ENCODE measurements around the gene CAST. TPM values are rescaled to one million over a fixed set of nuclear protein-coding genes. Genes with fewer than 3 reads are reported as not detected.

CAST gene
- total RNA-seq, 1 experiment from 2014 or later = 418 TPM

DNA sequence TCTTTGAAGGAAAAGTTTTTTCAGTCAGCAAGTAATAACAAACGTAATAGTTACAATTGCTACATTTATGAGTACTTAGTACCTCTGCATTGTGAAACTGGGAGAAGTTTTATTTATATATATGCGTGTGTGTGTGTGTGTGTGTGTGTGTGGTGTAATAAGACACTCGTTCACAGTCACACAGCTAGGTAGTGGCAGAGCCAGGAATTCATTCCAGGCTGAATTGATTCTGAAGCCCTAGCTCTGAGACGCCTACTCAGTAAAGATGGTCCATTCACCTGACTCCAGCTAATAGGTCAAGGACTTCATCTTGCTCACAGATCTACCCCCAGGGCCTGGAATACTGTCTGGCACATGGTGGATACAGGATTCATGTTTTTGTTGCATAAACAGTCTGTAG lies 13.6 kb upstream of the CAST start:
- Histone ChIP-seq H3K27me3 (replicated peaks; ENCODE audit: control insufficient read depth, insufficient read depth, low read length) (no peaks in the 10 kb centered on the region), H3K4me1 (peaks cover 35% of the 10 kb centered on the region), H3K4me3 (ENCODE audit: low read depth, low read length) (no peak overlapping the region), H3K36me3 (ENCODE audit: control insufficient read depth, insufficient read depth, low read length) (no peaks in the 10 kb centered on the region), H3K9me3 (no peaks in the 10 kb centered on the region)
- Mint-ChIP-seq H3K9me3 (ENCODE audit: unreplicated experiment) (no peaks in the 10 kb centered on the region), H3K4me1 (ENCODE audit: low read depth, unreplicated experiment) (peaks cover 40% of the 10 kb centered on the region), H3K4me3 (ENCODE audit: unreplicated experiment) (no peak overlapping the region), H3K36me3 (ENCODE audit: insufficient read depth, unreplicated experiment) (no peaks in the 10 kb centered on the region), H3K27me3 (ENCODE audit: insufficient read depth, unreplicated experiment) (no peaks in the 10 kb centered on the region), H3K27ac (ENCODE audit: unreplicated experiment) (no peak overlapping the region)
- BruUV-seq (replicated peaks) = no TSS peak
- CTCF ChIA-PET = no interaction called here
- no peak for DNase-seq
- no peak for TF ChIP-seq CTCF (IDR thresholded peaks at IDR 0.05; ENCODE audit: insufficient read depth in 1 of 2, low read depth in 1 of 2, low read length in 1 of 2, severe bottlenecking in 1 of 2, unreplicated experiment in 1 of 2)
- POLR2A ChIA-PET = interaction anchor here (0.6 kb wide), 1 partner anchor 20 kb away, joined by 4 read pairs; no protein-coding TSS in a partner anchor
- intact Hi-C loops (cut with micrococcal nuclease; ENCODE audit: unreplicated experiment) = no loop called here

GRCh38 chr5:96649251-96649662 lies 12.9 kb upstream of the CAST start:
- H3K27me3 ChIP-seq (replicated peaks; ENCODE audit: control insufficient read depth, insufficient read depth, low read length) = no peaks in the 10 kb centered on the region
- CTCF ChIA-PET = no interaction called here
- H3K9me3 ChIP-seq = no peaks in the 10 kb centered on the region
- H3K27ac Mint-ChIP-seq (ENCODE audit: unreplicated experiment) = no peak overlapping the region
- peak overlapping the region; percentile 0 for H3K4me3 Mint-ChIP-seq (ENCODE audit: unreplicated experiment)
- H3K9me3 Mint-ChIP-seq (ENCODE audit: unreplicated experiment) = no peaks in the 10 kb centered on the region
- no peaks in the 10 kb centered on the region for H3K36me3 Mint-ChIP-seq (ENCODE audit: insufficient read depth, unreplicated experiment)
- no peaks in the 10 kb centered on the region for H3K27me3 Mint-ChIP-seq (ENCODE audit: insufficient read depth, unreplicated experiment)
- peaks cover 40% of the 10 kb centered on the region for H3K4me1 Mint-ChIP-seq (ENCODE audit: low read depth, unreplicated experiment)
- intact Hi-C loops (cut with micrococcal nuclease; ENCODE audit: unreplicated experiment) = no loop called here
- peaks cover 36% of the 10 kb centered on the region for H3K4me1 ChIP-seq
- DNase-seq = no peak
- no peak for TF ChIP-seq CTCF (IDR thresholded peaks at IDR 0.05; ENCODE audit: insufficient read depth in 1 of 2, low read depth in 1 of 2, low read length in 1 of 2, severe bottlenecking in 1 of 2, unreplicated experiment in 1 of 2)
- POLR2A ChIA-PET = interaction anchor here (1.0 kb wide), 1 partner anchor 12 kb away, joined by 8 read pairs; no protein-coding TSS in a partner anchor
- H3K4me3 ChIP-seq (ENCODE audit: low read depth, low read length) = no peak overlapping the region
- H3K36me3 ChIP-seq (ENCODE audit: control insufficient read depth, insufficient read depth, low read length) = no peaks in the 10 kb centered on the region
- BruUV-seq (replicated peaks) = no TSS peak

GRCh38 chr5:96649681-96650540 lies 12.3 kb upstream of the CAST start:
- POLR2A ChIA-PET = interaction anchor here (0.6 to 1.0 kb wide), 2 partner anchors 12 to 839 kb away, joined by 3 to 8 read pairs; no protein-coding TSS in a partner anchor
- peaks cover 42% of the 10 kb centered on the region for H3K4me1 Mint-ChIP-seq (ENCODE audit: low read depth, unreplicated experiment)
- no TSS peak for BruUV-seq (replicated peaks)

More at GRCh38 chr5:96649681-96650540, 12.3 kb upstream of the CAST start:
- H3K4me1 ChIP-seq = peaks cover 43% of the 10 kb centered on the region
- H3K27me3 ChIP-seq (replicated peaks; ENCODE audit: control insufficient read depth, insufficient read depth, low read length) = no peaks in the 10 kb centered on the region
- Mint-ChIP-seq H3K27me3 (ENCODE audit: insufficient read depth, unreplicated experiment) (no peaks in the 10 kb centered on the region), H3K36me3 (ENCODE audit: insufficient read depth, unreplicated experiment) (no peaks in the 10 kb centered on the region), H3K9me3 (ENCODE audit: unreplicated experiment) (no peaks in the 10 kb centered on the region), H3K4me3 (ENCODE audit: unreplicated experiment) (peak overlapping the region; percentile 0), H3K27ac (ENCODE audit: unreplicated experiment) (no peak overlapping the region)
- H3K4me3 ChIP-seq (ENCODE audit: low read depth, low read length) = no peak overlapping the region
- H3K36me3 ChIP-seq (ENCODE audit: control insufficient read depth, insufficient read depth, low read length) = no peaks in the 10 kb centered on the region
- TF ChIP-seq CTCF (IDR thresholded peaks at IDR 0.05; ENCODE audit: insufficient read depth in 1 of 2, low read depth in 1 of 2, low read length in 1 of 2, severe bottlenecking in 1 of 2, unreplicated experiment in 1 of 2) = no peak
- CTCF ChIA-PET = no interaction called here
- H3K9me3 ChIP-seq = no peaks in the 10 kb centered on the region
- intact Hi-C loops (cut with micrococcal nuclease; ENCODE audit: unreplicated experiment) = no loop called here
- no peak for DNase-seq

Data from Caco-2 (cell line).